ENCODE data around the gene ASPA.

GRCh38 chr17:3485481-3486068 is 9.8 kb downstream of the ASPA start:
- TF ChIP-seq CTCF (conservative IDR thresholded peaks at IDR 0.05; ENCODE audit: low read length) (no peak), EZH2phosphoT487 (IDR thresholded peaks at IDR 0.05; ENCODE audit: borderline replicate concordance, low read depth, low read length) (no peak)
